NCI-H446 treated with DMSO at 0.1 percent for 48 hours (cell line): ENCODE measurements around the gene TSHR.

ENCODE experiments used
- DNase-seq: peaks from one replicate; lab custom pipeline; 2025; lab: John Stamatoyannopoulos, UW

Gene TSHR

GRCh38 chr14:81179631-81180030, 224.2 kb downstream of the TSHR start:
- DNase-seq = no peak

DNA sequence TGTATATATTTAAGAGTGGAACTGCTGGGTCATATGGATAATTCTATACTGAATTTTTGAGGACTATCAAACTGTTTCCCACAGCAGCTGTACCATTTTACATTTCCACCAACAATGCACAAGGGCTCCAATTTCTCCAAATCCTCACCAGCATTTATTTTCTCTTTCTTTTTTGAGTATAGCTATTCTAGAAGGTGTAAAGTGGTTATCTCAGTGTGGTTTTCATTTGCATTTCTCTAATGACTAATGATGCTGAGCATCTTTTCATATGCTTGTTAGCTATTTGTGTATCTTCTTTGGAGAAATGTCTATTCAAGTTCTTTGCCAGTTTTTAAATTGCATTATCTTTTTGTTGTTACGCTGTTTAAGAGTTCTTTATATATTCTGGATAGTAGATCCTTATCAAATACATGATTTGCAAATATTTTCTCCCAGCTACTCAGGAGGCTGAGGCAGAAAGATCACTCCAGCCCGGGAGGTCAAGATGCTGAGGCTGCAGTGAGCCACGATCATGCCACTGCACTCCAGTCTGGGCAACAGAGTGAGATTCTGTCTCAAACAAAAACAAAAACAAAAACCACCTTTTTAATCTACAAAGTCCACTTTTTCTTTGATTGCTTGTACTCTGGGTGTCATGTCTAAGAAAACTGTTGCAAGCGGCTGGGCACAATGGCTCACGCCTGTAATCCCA, 232.6 kb downstream of the TSHR start:
- DNase-seq = no peak

- DNase-seq = no peak
These were observed 237.2 kb downstream of the TSHR start for GRCh38 chr14:81192594-81192993.

DNA sequence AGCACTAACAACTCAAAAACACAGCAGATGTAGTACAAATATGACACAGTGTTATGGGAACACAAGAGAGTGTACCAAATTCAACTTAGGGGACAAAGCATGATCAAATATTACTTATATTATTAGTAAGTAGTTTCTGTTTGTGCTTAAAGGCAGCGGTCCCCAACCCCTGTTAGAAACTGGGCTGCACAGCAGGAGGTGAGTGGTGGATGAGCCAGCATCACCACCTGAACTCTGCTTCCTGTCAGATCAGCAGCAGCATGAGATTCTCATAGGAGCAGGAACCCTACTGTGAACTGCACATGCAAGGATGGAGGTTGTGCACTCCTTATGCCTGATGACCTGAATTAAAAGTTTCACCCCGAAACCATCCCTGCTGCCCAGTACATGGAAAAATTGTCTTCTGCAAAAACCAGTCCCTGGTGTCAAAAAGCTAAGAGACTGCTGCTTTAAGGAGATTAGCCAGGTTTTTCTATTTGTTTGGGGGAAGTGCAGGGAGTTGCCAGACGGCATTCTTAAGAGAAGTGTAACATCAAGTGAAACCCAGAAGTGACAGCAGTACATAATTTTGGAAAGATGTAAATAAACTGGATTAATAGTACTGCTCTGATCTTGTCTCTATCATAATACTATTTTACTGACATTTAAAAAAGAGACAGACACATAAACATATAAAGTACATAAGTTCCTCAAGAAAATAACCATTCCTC, 238.7 kb downstream of the TSHR start:
- no peak for DNase-seq
